Gastrocnemius medialis (tissue), 4 donors: ENCODE data around the gene RNF144A.

Source experiments
- CTCF ChIP-seq, 5 experiments: fragments of 450-650 bp in 3 of 5; fragments of 200-600 bp in 2 of 5; sonication (generic) in 2 of 5; IDR thresholded peaks in 4 of 5; conservative IDR thresholded peaks in 1 of 5; 1 replicate in 4 of 5; 2 replicates in 1 of 5; pipeline ENCODE4 v1.5.1; 2016 to 2019; ENCODE audit warnings: antibody characterized with exemption in 5 of 5, mild to moderate bottlenecking in 3 of 5, moderate library complexity in 3 of 5
- POLR2A ChIP-seq, 2 donors: fragments of 450-650 bp; IDR thresholded peaks; one replicate each; pipeline ENCODE4 v1.6.1; 2017; ENCODE audit warnings: antibody characterized with exemption in 2 of 2, mild to moderate bottlenecking in 2 of 2, moderate library complexity in 2 of 2

- TF ChIP-seq CTCF (IDR thresholded peaks at IDR 0.05 in 4 of 5, conservative IDR thresholded peaks at IDR 0.05 in 1 of 5): no peak
- TF ChIP-seq POLR2A (IDR thresholded peaks at IDR 0.05): no peak
These were observed 21.9 kb downstream of the RNF144A start for GRCh38 chr2:6939071-6939470.
